Limb (tissue), 2 donors: ENCODE results near the gene VSIG10L.

Experiments
- DNase-seq, 2 donors: peaks; one replicate each; pipeline ENCODE4 v3.0.0-alpha.2; 2016; ENCODE audit errors: extremely low spot score in 2 of 2

Gene VSIG10L

GRCh38 chr19:51317968-51318367, 24.0 kb downstream of the VSIG10L start:
- no peak for DNase-seq

- DNase-seq: no peak
Observed at GRCh38 chr19:51317376-51317775, 24.6 kb downstream of the VSIG10L start.

GRCh38 chr19:51316688-51317087, 25.3 kb downstream of the VSIG10L start:
- DNase-seq: no peak

GRCh38 chr19:51311351-51312257, 30.3 kb downstream of the VSIG10L start, which contains the start of gene IGLON5:
IGLON5 (plus strand) TSS chr19:51311644; CDS start chr19:51311848, 204 bp downstream.
- peak; percentile 13 to 93 for DNase-seq

GRCh38 chr19:51305479-51305878, 36.5 kb downstream of the VSIG10L start:
- no peak for DNase-seq

- no peak for DNase-seq
Observed at GRCh38 chr19:51301266-51301665, 40.7 kb downstream of the VSIG10L start.

- DNase-seq: no peak
Observed at GRCh38 chr19:51297406-51297805, 44.5 kb downstream of the VSIG10L start.

GRCh38 chr19:51296336-51297093, 45.4 kb downstream of the VSIG10L start:
- no peak for DNase-seq

- DNase-seq: no peak
Observed at GRCh38 chr19:51295382-51296126, 46.4 kb downstream of the VSIG10L start.

- DNase-seq: no peak
Observed at GRCh38 chr19:51294977-51295375, 47.0 kb downstream of the VSIG10L start.

GRCh38 chr19:51294211-51294976, 47.5 kb downstream of the VSIG10L start:
- no peak for DNase-seq

- no peak for DNase-seq
Observed at GRCh38 chr19:51293571-51294210, 48.2 kb downstream of the VSIG10L start.

GRCh38 chr19:51292971-51293370, 49.0 kb downstream of the VSIG10L start:
- peak in 1 of 2 donors; percentile 18 for DNase-seq

GRCh38 chr19:51289635-51290034, 52.3 kb downstream of the VSIG10L start:
- DNase-seq: no peak

- DNase-seq: no peak
Observed at GRCh38 chr19:51285682-51286081, 56.3 kb downstream of the VSIG10L start.

GRCh38 chr19:51282335-51282734, 59.6 kb downstream of the VSIG10L start:
- DNase-seq: no peak
